Ureter (tissue), 1 donor: ENCODE measurements around the gene MYO1D. TPM values are rescaled to one million over a fixed set of nuclear protein-coding genes. Genes with fewer than 3 reads are reported as not detected.
A peak's percentile ranks its signal among the peaks of the same experiment; 100 is the strongest.
"Not testable (repeated sequence)": the region's sequence is repeated elsewhere in the genome, so short reads cannot be mapped to it uniquely, and the experiment has no call there.

Experiments
- DNase-seq: peaks from one replicate; pipeline ENCODE4 v3.0.0-alpha.2; 2020; ENCODE audit warnings: low spot score
- total RNA-seq: library from RNA; stranded (reverse); gene quantifications from one replicate; pipeline ENCODE4 v1.2.4, GENCODE V29; 2023
- donor health status: DM: yes; HTN: yes; CAD: no.

Gene MYO1D
- total RNA-seq, 1 donor from 2014 or later, result 75.8 TPM

GRCh38 chr17:32673964-32674363 is 203.0 kb downstream of the MYO1D start:
- DNase-seq, result no peak

- no peak for DNase-seq
Observed at GRCh38 chr17:32672711-32673110, 204.2 kb downstream of the MYO1D start.

- no peak for DNase-seq
Observed at GRCh38 chr17:32671896-32672295, 205.0 kb downstream of the MYO1D start.

- no peak for DNase-seq
Observed at GRCh38 chr17:32664936-32665583, 211.9 kb downstream of the MYO1D start.

- DNase-seq, result no peak
Observed at GRCh38 chr17:32660496-32660985, 216.4 kb downstream of the MYO1D start.

- DNase-seq, result peak; percentile 68
Observed at GRCh38 chr17:32659419-32659842, 217.5 kb downstream of the MYO1D start.

- no peak for DNase-seq
Observed at GRCh38 chr17:32658470-32659418, 218.2 kb downstream of the MYO1D start.

GRCh38 chr17:32656886-32657285 is 220.0 kb downstream of the MYO1D start:
- no peak for DNase-seq

GRCh38 chr17:32654324-32654723 is 222.6 kb downstream of the MYO1D start:
- no peak for DNase-seq

GRCh38 chr17:32651084-32651483 is 225.8 kb downstream of the MYO1D start:
- no peak for DNase-seq

GRCh38 chr17:32648450-32648849 is 228.5 kb downstream of the MYO1D start:
- no peak for DNase-seq

- DNase-seq, result no peak
Observed at GRCh38 chr17:32646941-32647340, 230.0 kb downstream of the MYO1D start.

GRCh38 chr17:32641514-32641913 is 235.4 kb downstream of the MYO1D start:
- DNase-seq, result not testable (repeated sequence)

GRCh38 chr17:32636598-32637218 is 240.2 kb downstream of the MYO1D start:
- no peak for DNase-seq

- DNase-seq, result no peak
Observed at GRCh38 chr17:32634167-32634566, 242.8 kb downstream of the MYO1D start.

GRCh38 chr17:32631341-32632096 is 245.4 kb downstream of the MYO1D start:
- no peak for DNase-seq

GRCh38 chr17:32629563-32630190 is 247.2 kb downstream of the MYO1D start:
- no peak for DNase-seq

GRCh38 chr17:32628271-32629044 is 248.5 kb downstream of the MYO1D start:
- DNase-seq, result no peak

- no peak for DNase-seq
Observed at GRCh38 chr17:32627239-32627996, 249.5 kb downstream of the MYO1D start.
